Right kidney (tissue), 9 donors: ENCODE results near the gene PATE4.
"Not testable (repeated sequence)": the region's sequence is repeated elsewhere in the genome, so short reads cannot be mapped to it uniquely, and the experiment has no call there.

Experiments used
- DNase-seq: peaks from one replicate; pipeline ENCODE4 v3.0.0-alpha.2; 2016
- long read RNA-seq, 8 donors: transcript quantifications; one replicate each; lab custom pipeline, GENCODE V29; 2026

The PATE4 gene
- long read RNA-seq, donor 1 = 0 reads
- long read RNA-seq, donor 2 = 0 reads
- long read RNA-seq, donor 3 = 0 reads
- long read RNA-seq, donor 4 = 0 reads
- long read RNA-seq, donor 5 = 0 reads
- long read RNA-seq, donor 6 = 0 reads
- long read RNA-seq, donor 7 = 0 reads
- long read RNA-seq, donor 8 = 0 reads

- DNase-seq = no peak
Measured at GRCh38 chr11:125833016-125833415, at the start of gene PATE4. Gene PATE4 (plus strand): TSS chr11:125833316. CDS start chr11:125833360, 44 bp downstream.

GRCh38 chr11:125784678-125785077 is 48.4 kb upstream of the PATE4 start:
- DNase-seq = no peak

- DNase-seq = no peak
Measured at GRCh38 chr11:125787827-125788226, 45.3 kb upstream of the PATE4 start, which contains the start of gene PATE3. Gene PATE3 (plus strand): TSS chr11:125788127. CDS start chr11:125788152, 25 bp downstream.

- DNase-seq = no peak
Measured at GRCh38 chr11:125790825-125791224, 42.3 kb upstream of the PATE4 start.

- DNase-seq = no peak
Measured at GRCh38 chr11:125797641-125798040, 35.5 kb upstream of the PATE4 start.

GRCh38 chr11:125799808-125800207 is 33.3 kb upstream of the PATE4 start:
- no peak for DNase-seq

- no peak for DNase-seq
Measured at GRCh38 chr11:125802387-125802786, 30.7 kb upstream of the PATE4 start.

- no peak for DNase-seq
Measured at GRCh38 chr11:125807909-125808308, 25.2 kb upstream of the PATE4 start.

GRCh38 chr11:125835748-125836147 is 2.6 kb downstream of the PATE4 start:
- DNase-seq = no peak

GRCh38 chr11:125842321-125842948 is 9.3 kb downstream of the PATE4 start:
- no peak for DNase-seq

GRCh38 chr11:125846188-125846587 is 13.1 kb downstream of the PATE4 start:
- no peak for DNase-seq

GRCh38 chr11:125857670-125858069 is 24.6 kb downstream of the PATE4 start:
- not testable (repeated sequence) for DNase-seq

- DNase-seq = not testable (repeated sequence)
Measured at GRCh38 chr11:125862786-125863185, 29.7 kb downstream of the PATE4 start.

- not testable (repeated sequence) for DNase-seq
Measured at GRCh38 chr11:125865354-125865753, 32.2 kb downstream of the PATE4 start.

GRCh38 chr11:125869521-125869920 is 36.4 kb downstream of the PATE4 start:
- DNase-seq = no peak

GRCh38 chr11:125871391-125872137 is 38.4 kb downstream of the PATE4 start:
- DNase-seq = no peak

GRCh38 chr11:125872138-125872491 is 39.0 kb downstream of the PATE4 start:
- no peak for DNase-seq

- no peak for DNase-seq
Measured at GRCh38 chr11:125873881-125874555, 40.9 kb downstream of the PATE4 start.

- DNase-seq = peak; percentile 16
Measured at GRCh38 chr11:125874556-125875124, 41.5 kb downstream of the PATE4 start.

GRCh38 chr11:125881291-125881690 is 48.2 kb downstream of the PATE4 start:
- no peak for DNase-seq

- DNase-seq = no peak
Measured at GRCh38 chr11:125883375-125883774, 50.3 kb downstream of the PATE4 start.

GRCh38 chr11:125886997-125887372 is 53.9 kb downstream of the PATE4 start:
- peak; percentile 83 for DNase-seq
